Mucosa of descending colon (tissue), 3 donors: ENCODE results near the gene GFPT2. TPM values are rescaled to one million over a fixed set of nuclear protein-coding genes. Genes with fewer than 3 reads are reported as not detected.

ENCODE experiments used
- ATAC-seq: fragments of 200-7000 bp; cut with Tn5 transposase; one replicate; pipeline ENCODE4 v1.9.1; 2020; ENCODE audit warnings: mild to moderate bottlenecking, moderate library complexity
- DNase-seq, 3 donors: peaks; one replicate each; pipeline ENCODE4 v3.0.0-alpha.2; 2020
- H3K36me3 ChIP-seq: fragments of 200-600 bp; one replicate; pipeline ENCODE4 v1.8.0; 2021; ENCODE audit warnings: low read depth, mild to moderate bottlenecking
- H3K4me1 ChIP-seq: fragments of 200-600 bp; one replicate; pipeline ENCODE4 v1.8.0; 2021; ENCODE audit warnings: low read depth, mild to moderate bottlenecking
- H3K4me3 ChIP-seq: fragments of 200-600 bp; one replicate; pipeline ENCODE4 v1.8.0; 2021; ENCODE audit warnings: mild to moderate bottlenecking
- H3K9me3 ChIP-seq: fragments of 200-600 bp; one replicate; pipeline ENCODE4 v1.8.0; 2021; ENCODE audit warnings: mild to moderate bottlenecking
- intact Hi-C, 2 donors: fragments of 100-400 bp; cut with DNase I in 1 of 2; cut with micrococcal nuclease in 1 of 2; formaldehyde crosslinking; loops; one replicate each; pipeline versions ENCODE4 v1.11.0 to v1.11.1; 2022; cut with DNase I, micrococcal nuclease
- total RNA-seq, 3 donors: library from RNA; stranded (reverse); fragmentation: NEBNext Ultra II Directional in 2 of 3; extraction: Animal tissue kit (Norgen Biotek cat#: 25700) in 2 of 3; gene quantifications; one replicate each; pipeline versions ENCODE4 v1.2.1 to v1.2.4, GENCODE V29; 2021 to 2023
- TF ChIP-seq, protein P1 (sequence below): fragments of 200-600 bp; IDR thresholded peaks from one replicate; pipeline ENCODE4 v1.8.0; 2022; ENCODE audit warnings: antibody characterized with exemption, mild to moderate bottlenecking
- donor health status: DM: no; HTN: no; CAD: no; lungs with moderate emphysema.
- donor health status: DM: no; HTN: no; CAD: no.
- donor health status: DM: no; HTN: yes; CAD: no.

The GFPT2 gene
- total RNA-seq, 3 donors from 2014 or later = 1.3 to 17.4 (median 7.9) TPM

GRCh38 chr5:180326989-180327565 lies 26.1 kb downstream of the GFPT2 start:
- no peak for DNase-seq
- Histone ChIP-seq H3K4me3 (no peak overlapping the region), H3K4me1 (no peaks in the 10 kb centered on the region), H3K36me3 (no peaks in the 10 kb centered on the region), H3K9me3 (no peaks in the 10 kb centered on the region)
- intact Hi-C loops = no loop called here
- no peak for ATAC-seq
- TF ChIP-seq, protein P1, sequence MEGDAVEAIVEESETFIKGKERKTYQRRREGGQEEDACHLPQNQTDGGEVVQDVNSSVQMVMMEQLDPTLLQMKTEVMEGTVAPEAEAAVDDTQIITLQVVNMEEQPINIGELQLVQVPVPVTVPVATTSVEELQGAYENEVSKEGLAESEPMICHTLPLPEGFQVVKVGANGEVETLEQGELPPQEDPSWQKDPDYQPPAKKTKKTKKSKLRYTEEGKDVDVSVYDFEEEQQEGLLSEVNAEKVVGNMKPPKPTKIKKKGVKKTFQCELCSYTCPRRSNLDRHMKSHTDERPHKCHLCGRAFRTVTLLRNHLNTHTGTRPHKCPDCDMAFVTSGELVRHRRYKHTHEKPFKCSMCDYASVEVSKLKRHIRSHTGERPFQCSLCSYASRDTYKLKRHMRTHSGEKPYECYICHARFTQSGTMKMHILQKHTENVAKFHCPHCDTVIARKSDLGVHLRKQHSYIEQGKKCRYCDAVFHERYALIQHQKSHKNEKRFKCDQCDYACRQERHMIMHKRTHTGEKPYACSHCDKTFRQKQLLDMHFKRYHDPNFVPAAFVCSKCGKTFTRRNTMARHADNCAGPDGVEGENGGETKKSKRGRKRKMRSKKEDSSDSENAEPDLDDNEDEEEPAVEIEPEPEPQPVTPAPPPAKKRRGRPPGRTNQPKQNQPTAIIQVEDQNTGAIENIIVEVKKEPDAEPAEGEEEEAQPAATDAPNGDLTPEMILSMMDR = no peak

- Histone ChIP-seq H3K4me3 (no peak overlapping the region), H3K4me1 (no peaks in the 10 kb centered on the region), H3K9me3 (no peaks in the 10 kb centered on the region), H3K36me3 (no peaks in the 10 kb centered on the region)
- intact Hi-C loops = no loop called here
- DNase-seq (no peak), ATAC-seq (no peak)
- TF ChIP-seq, protein P1 = no peak
These were observed 28.6 kb downstream of the GFPT2 start for GRCh38 chr5:180324601-180324950.

- H3K4me3 ChIP-seq = no peak overlapping the region
- intact Hi-C loops = no loop called here
- ATAC-seq (no peak), DNase-seq (no peak)
- H3K9me3 ChIP-seq = no peaks in the 10 kb centered on the region
- TF ChIP-seq, protein P1 = no peak
- H3K36me3 ChIP-seq = no peaks in the 10 kb centered on the region
- no peaks in the 10 kb centered on the region for H3K4me1 ChIP-seq
These were observed 29.1 kb downstream of the GFPT2 start for GRCh38 chr5:180323941-180324600.

- no peak for ATAC-seq
- H3K4me1 ChIP-seq = no peaks in the 10 kb centered on the region
- no peaks in the 10 kb centered on the region for H3K9me3 ChIP-seq
- intact Hi-C loops = no loop called here
- no peak overlapping the region for H3K4me3 ChIP-seq
- no peaks in the 10 kb centered on the region for H3K36me3 ChIP-seq
- DNase-seq = no peak
- TF ChIP-seq, protein P1 = no peak
These were observed 30.0 kb downstream of the GFPT2 start for GRCh38 chr5:180323160-180323559.

GRCh38 chr5:180318456-180319089 lies 34.6 kb downstream of the GFPT2 start:
- ATAC-seq = no peak
- Histone ChIP-seq H3K4me3 (no peak overlapping the region), H3K4me1 (no peaks in the 10 kb centered on the region), H3K36me3 (no peaks in the 10 kb centered on the region), H3K9me3 (no peaks in the 10 kb centered on the region)
- intact Hi-C loops = no loop called here
- TF ChIP-seq, protein P1 = no peak
- DNase-seq = no peak
